CD4-positive, alpha-beta T cell treated with Interleukin-15 for 4 hours (primary cell): Measurements from ENCODE around the gene MTHFD2L.
A peak's percentile ranks its signal among the peaks of the same experiment; 100 is the strongest.

Experiments
- DNase-seq: peaks from one replicate; pipeline ENCODE4 v3.0.0-alpha.2; 2020; ENCODE audit warnings: low spot score

MTHFD2L gene

GRCh38 chr4:74132944-74133343, 25.0 kb upstream of the MTHFD2L start:
- no peak for DNase-seq

- DNase-seq = peak; percentile 39
These were observed 24.0 kb upstream of the MTHFD2L start for GRCh38 chr4:74133786-74134499.

GRCh38 chr4:74134500-74134852, 23.4 kb upstream of the MTHFD2L start:
- no peak for DNase-seq

GRCh38 chr4:74146581-74147129, 11.3 kb upstream of the MTHFD2L start:
- DNase-seq = no peak

GRCh38 chr4:74148205-74148604, 9.7 kb upstream of the MTHFD2L start:
- no peak for DNase-seq

- DNase-seq = no peak
These were observed 5.1 kb upstream of the MTHFD2L start for GRCh38 chr4:74152836-74153235.

GRCh38 chr4:74156521-74156920, 1.4 kb upstream of the MTHFD2L start:
- no peak for DNase-seq

- DNase-seq = no peak
These were observed 764 bp upstream of the MTHFD2L start for GRCh38 chr4:74157154-74157553.

GRCh38 chr4:74158466-74159142, 686 bp downstream of the MTHFD2L start:
- DNase-seq = no peak

- no peak for DNase-seq
These were observed 1.3 kb downstream of the MTHFD2L start for GRCh38 chr4:74159143-74159709.

- no peak for DNase-seq
These were observed 3.9 kb downstream of the MTHFD2L start for GRCh38 chr4:74161666-74162450.

GRCh38 chr4:74166135-74166534, 8.2 kb downstream of the MTHFD2L start:
- no peak for DNase-seq

GRCh38 chr4:74166818-74167217, 8.9 kb downstream of the MTHFD2L start:
- DNase-seq = no peak

GRCh38 chr4:74167585-74167984, 9.7 kb downstream of the MTHFD2L start:
- no peak for DNase-seq

GRCh38 chr4:74168841-74169240, 10.9 kb downstream of the MTHFD2L start:
- DNase-seq = no peak

GRCh38 chr4:74173321-74173720, 15.4 kb downstream of the MTHFD2L start:
- no peak for DNase-seq

- no peak for DNase-seq
These were observed 16.5 kb downstream of the MTHFD2L start for GRCh38 chr4:74174421-74174820.

GRCh38 chr4:74174941-74175340, 17.0 kb downstream of the MTHFD2L start:
- no peak for DNase-seq

- no peak for DNase-seq
These were observed 17.5 kb downstream of the MTHFD2L start for GRCh38 chr4:74175379-74175778.

- no peak for DNase-seq
These were observed 20.9 kb downstream of the MTHFD2L start for GRCh38 chr4:74178798-74179197.

GRCh38 chr4:74181219-74181618, 23.3 kb downstream of the MTHFD2L start:
- DNase-seq = no peak

- no peak for DNase-seq
These were observed 31.0 kb downstream of the MTHFD2L start for GRCh38 chr4:74188912-74189311.
